Endothelial cell of umbilical vein (primary cell): ENCODE measurements around the gene BATF. TPM values are rescaled to one million over a fixed set of nuclear protein-coding genes. Genes with fewer than 3 reads are reported as not detected.

ENCODE experiments used
- BruUV-seq: library from RNA; stranded (reverse); fragments of 400-500 nt; replicated peaks from 2 replicates; lab custom pipeline; 2021; lab: Mats Ljungman, UMichigan
- CTCF ChIA-PET: fragments of 300-600, 350-600 bp; sonication (Branson Sonifier 250); formaldehyde crosslinking; loops from one replicate; lab custom pipeline; 2021; ENCODE audit warnings: antibody characterized with exemption, inconsistent platforms; lab: Charles Lee
- POLR2A ChIA-PET: fragments of 300-600, 350-600 bp; sonication (Branson Sonifier 250); formaldehyde crosslinking; loops from one replicate; lab custom pipeline; 2021; ENCODE audit warnings: antibody characterized with exemption, inconsistent platforms; lab: Charles Lee
- DNase-seq: peaks from one replicate; pipeline ENCODE4 v3.0.0-alpha.2; 2011; ENCODE audit warnings: low read depth, low spot score
- FAIRE-seq: peaks from 2 replicates; lab custom pipeline; 2011; peaks lifted over from hg19 to GRCh38; lab: Jason Lieb, UNC
- H2AFZ ChIP-seq: 2 replicates; pipeline ENCODE4 v1.6.0; 2012; ENCODE audit warnings: low read depth, low read length, control low read depth, inconsistent platforms
- H3K27ac ChIP-seq: 2 replicates; pipeline ENCODE4 v1.5.1; 2011; ENCODE audit warnings: low read depth, mild to moderate bottlenecking, control low read depth, low read length, moderate library complexity; ENCODE audit not compliant: insufficient read depth
- H3K27me3 ChIP-seq, 2 experiments: 2 replicates each; pipeline versions ENCODE4 v1.6.0 to v1.6.1; 2011; ENCODE audit warnings: low read length in 2 of 2, mixed read lengths in 1 of 2; ENCODE audit not compliant: control insufficient read depth in 2 of 2, insufficient read depth in 2 of 2
- H3K36me3 ChIP-seq, 2 experiments: 2 replicates in 1 of 2; 3 replicates in 1 of 2; pipeline ENCODE4 v1.5.1; 2011; ENCODE audit warnings: low read length in 2 of 2, mild to moderate bottlenecking in 1 of 2, moderate library complexity in 1 of 2; ENCODE audit not compliant: control insufficient read depth in 2 of 2, insufficient read depth in 2 of 2; ENCODE audit errors: extremely low read depth in 1 of 2
- H3K4me1 ChIP-seq: 3 replicates; pipeline ENCODE4 v1.5.1; 2011; ENCODE audit warnings: mild to moderate bottlenecking, low read length; ENCODE audit not compliant: control insufficient read depth, insufficient read depth; ENCODE audit errors: extremely low read depth
- H3K4me2 ChIP-seq: 2 replicates; pipeline ENCODE4 v1.6.1; 2011; ENCODE audit warnings: low read length, control low read depth, mixed read lengths; ENCODE audit not compliant: insufficient read depth
- H3K4me3 ChIP-seq, 3 experiments: fragments of 200-600 bp in 1 of 3; sonication (generic), shearing (Covaris generic) in 1 of 3; replicated peaks in 1 of 3; 2 replicates each; pipeline ENCODE4 v1.5.1; 2011 to 2016; ENCODE audit warnings: control low read depth in 3 of 3, low read length in 3 of 3, mild to moderate bottlenecking in 2 of 3, inconsistent platforms in 1 of 3, low read depth in 1 of 3, moderate library complexity in 1 of 3; ENCODE audit not compliant: insufficient read depth in 1 of 3
- H3K79me2 ChIP-seq: 2 replicates; pipeline ENCODE4 v1.6.0; 2012; ENCODE audit warnings: low read length, inconsistent platforms; ENCODE audit not compliant: control insufficient read depth, insufficient read depth
- H3K9ac ChIP-seq: replicated peaks from 2 replicates; pipeline ENCODE3; 2011; ENCODE audit warnings: low read length, control low read depth; ENCODE audit not compliant: insufficient read depth; ENCODE audit errors: extremely low read depth
- H3K9me1 ChIP-seq: replicated peaks from 3 replicates; pipeline ENCODE4 v1.6.0; 2011; ENCODE audit warnings: mild to moderate bottlenecking, low read length; ENCODE audit not compliant: control insufficient read depth, insufficient read depth; ENCODE audit errors: extremely low read depth
- H3K9me3 ChIP-seq: replicated peaks from 2 replicates; pipeline ENCODE4 v1.5.1; 2012; ENCODE audit warnings: low read length, inconsistent platforms; ENCODE audit not compliant: control insufficient read depth, insufficient read depth
- H4K20me1 ChIP-seq: replicated peaks from 2 replicates; pipeline ENCODE3; 2011; ENCODE audit warnings: mild to moderate bottlenecking, low read length; ENCODE audit not compliant: control insufficient read depth, insufficient read depth; ENCODE audit errors: extremely low read depth
- CTCF ChIP-seq, 2 donors: IDR thresholded peaks; 1 replicate in 1 of 2; 2 replicates in 1 of 2; pipeline ENCODE4 v1.5.1; 2011; ENCODE audit warnings: low read length in 2 of 2, mild to moderate bottlenecking in 2 of 2, moderate library complexity in 2 of 2, control low read depth in 1 of 2, inconsistent platforms in 1 of 2, low read depth in 1 of 2; ENCODE audit not compliant: insufficient read depth in 1 of 2; ENCODE audit errors: extremely low read depth in 1 of 2
- EZH2 ChIP-seq: IDR thresholded peaks from 2 replicates; pipeline ENCODE4 v1.6.1; 2012; ENCODE audit warnings: borderline replicate concordance, low read depth, mild to moderate bottlenecking, moderate library complexity, low read length, inconsistent platforms; ENCODE audit not compliant: severe bottlenecking
- FOS ChIP-seq: IDR thresholded peaks from 2 replicates; pipeline ENCODE4 v1.6.1; 2011; ENCODE audit warnings: mild to moderate bottlenecking, low read length, moderate library complexity, borderline replicate concordance; ENCODE audit not compliant: insufficient read depth
- GATA2 ChIP-seq: IDR thresholded peaks from 2 replicates; pipeline ENCODE4 v1.7.0; 2011; ENCODE audit warnings: low read depth, mild to moderate bottlenecking, moderate library complexity, mixed read lengths, low read length; ENCODE audit not compliant: insufficient read length, insufficient read depth
- JUN ChIP-seq: IDR thresholded peaks from 2 replicates; pipeline ENCODE4 v1.6.1; 2011; ENCODE audit warnings: borderline replicate concordance, low read depth; ENCODE audit not compliant: insufficient read length, insufficient read depth
- MYC ChIP-seq: IDR thresholded peaks from one replicate; pipeline ENCODE4 v1.6.1; 2011; ENCODE audit warnings: mild to moderate bottlenecking, low read depth, low read length
- POLR2A ChIP-seq: IDR thresholded peaks from 2 replicates; pipeline ENCODE4 v1.6.1; 2012; ENCODE audit warnings: low read depth, mild to moderate bottlenecking, control low read depth, low read length
- POLR2AphosphoS5 ChIP-seq: IDR thresholded peaks from 2 replicates; pipeline ENCODE4 v1.6.1; 2012; ENCODE audit warnings: low read depth, mild to moderate bottlenecking, control low read depth, low read length, moderate library complexity; ENCODE audit not compliant: insufficient read depth
- dilution Hi-C: fragments of 300-500 bp; cut with MboI; formaldehyde crosslinking; loops from one replicate; pipeline ENCODE4 v1.15.0; 2019; ENCODE audit warnings: low sequenced_read_pairs; ENCODE audit not compliant: extremely low pct_ligation_motif_present
- intact Hi-C: fragments of 100-400 bp; cut with micrococcal nuclease; formaldehyde crosslinking; loops from one replicate; pipeline ENCODE4 v1.10.0; 2022
- polyA plus RNA-seq, 4 experiments: library from polyadenylated mRNA; depleted of rRNA in 3 of 4; stranded (reverse) in 3 of 4; unstranded in 1 of 4; fragments of >200 nt; gene quantifications; 2 replicates each; pipeline versions ENCODE4 v1.2.1 to v1.2.3, GENCODE V29; 2011 to 2012; ENCODE audit warnings: missing spikeins in 1 of 4
- total RNA-seq: library from RNA; stranded (reverse); gene quantifications from 2 replicates; pipeline ENCODE4 v1.2.3, GENCODE V29; 2021
- TF ChIP-seq, protein P1 (sequence below): IDR thresholded peaks from 2 replicates; pipeline ENCODE4 v1.6.1; 2011; ENCODE audit not compliant: insufficient read depth, insufficient read length

The BATF gene
- total and polyA plus RNA-seq, 2 donors (not counting 3 experiments of a cell fraction or from before 2014, with no cell fraction given), result not detected

DNA sequence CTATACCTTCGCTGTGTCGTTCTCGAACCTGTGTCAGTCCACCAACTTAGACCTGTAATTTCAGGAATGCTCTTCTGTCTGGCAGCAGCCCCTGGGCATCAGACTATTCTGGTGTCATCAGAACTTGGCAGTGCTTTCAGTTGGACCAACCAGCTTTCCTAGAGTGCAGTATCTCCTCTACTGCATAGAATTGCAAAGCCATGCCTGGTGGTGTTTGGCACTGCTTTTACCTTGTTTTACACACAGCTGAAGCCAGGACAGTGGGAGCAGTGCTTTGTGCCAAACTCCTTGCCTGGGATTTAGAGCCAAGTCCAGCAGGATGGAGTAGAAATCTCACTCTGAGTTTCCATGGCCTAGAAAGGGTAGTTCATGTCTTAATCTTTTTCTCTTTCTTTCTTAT is 57.6 kb downstream of the BATF start:
- FAIRE-seq (no peak), DNase-seq (no peak)
- POLR2A ChIA-PET, result no interaction called here
- intact Hi-C loops, result loop anchor here (2.0 kb wide), 1 partner anchor 807 kb away; no protein-coding TSS in a partner anchor
- Histone ChIP-seq H3K4me3 (no peak overlapping the region), H3K27me3 (peaks cover 0 to 4% of the 10 kb centered on the region in 2 experiments), H2AFZ (no peak overlapping the region), H3K27ac (no peak overlapping the region), H3K9me1 (no peaks in the 10 kb centered on the region), H3K79me2 (no peaks in the 10 kb centered on the region), H3K36me3 (no peaks in the 10 kb centered on the region), H3K9me3 (no peaks in the 10 kb centered on the region), H3K4me2 (no peak overlapping the region), H3K9ac (no peak overlapping the region), H3K4me1 (peaks cover 11% of the 10 kb centered on the region), H4K20me1 (no peaks in the 10 kb centered on the region)
- BruUV-seq, result no TSS peak
- TF ChIP-seq GATA2 (no peak), JUN (no peak), EZH2 (no peak), POLR2A (no peak), MYC (no peak), POLR2AphosphoS5 (no peak), CTCF (IDR thresholded peaks at IDR 0.05; ENCODE audit: extremely low read depth in 1 of 2, insufficient read depth in 1 of 2, low read depth in 1 of 2, low read length in 2 of 2) (no peak), FOS (no peak)
- TF ChIP-seq, protein P1, sequence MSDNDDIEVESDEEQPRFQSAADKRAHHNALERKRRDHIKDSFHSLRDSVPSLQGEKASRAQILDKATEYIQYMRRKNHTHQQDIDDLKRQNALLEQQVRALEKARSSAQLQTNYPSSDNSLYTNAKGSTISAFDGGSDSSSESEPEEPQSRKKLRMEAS, result no peak
- CTCF ChIA-PET, result interaction anchor here (10.0 kb wide), 1 partner anchor 72 kb away, joined by 309 read pairs; no protein-coding TSS in a partner anchor
- dilution Hi-C loops, result no loop called here
